Fibroblast of skin of left biceps (primary cell): Measurements from ENCODE around the gene AFF4.
"Not testable (repeated sequence)": the region's sequence is repeated elsewhere in the genome, so short reads cannot be mapped to it uniquely, and the experiment has no call there.

Source experiments
- DNase-seq, 2 experiments: peaks; one replicate each; pipeline ENCODE4 v3.0.0-alpha.2; 2013; ENCODE audit warnings: low read depth in 2 of 2

Gene AFF4

DNA sequence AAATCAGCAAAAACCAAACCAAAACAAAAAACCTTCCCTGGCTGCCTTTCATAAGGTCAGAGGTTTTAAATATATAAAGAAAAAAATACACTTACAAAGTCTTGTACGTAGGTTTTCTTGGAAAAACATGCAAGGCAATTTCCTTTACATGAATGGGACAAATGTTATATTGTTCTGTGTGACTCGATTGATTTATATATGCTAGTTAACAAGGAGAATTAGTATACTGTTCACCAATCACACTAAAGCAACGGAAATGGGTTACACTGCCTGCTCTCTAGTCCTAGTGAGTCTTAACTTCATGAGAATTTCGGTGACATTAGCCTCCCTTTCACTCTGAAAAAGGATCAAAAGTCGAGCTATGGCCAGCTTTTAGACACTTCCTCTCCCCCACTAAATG, 102.7 kb downstream of the AFF4 start:
- no peak for DNase-seq

DNA sequence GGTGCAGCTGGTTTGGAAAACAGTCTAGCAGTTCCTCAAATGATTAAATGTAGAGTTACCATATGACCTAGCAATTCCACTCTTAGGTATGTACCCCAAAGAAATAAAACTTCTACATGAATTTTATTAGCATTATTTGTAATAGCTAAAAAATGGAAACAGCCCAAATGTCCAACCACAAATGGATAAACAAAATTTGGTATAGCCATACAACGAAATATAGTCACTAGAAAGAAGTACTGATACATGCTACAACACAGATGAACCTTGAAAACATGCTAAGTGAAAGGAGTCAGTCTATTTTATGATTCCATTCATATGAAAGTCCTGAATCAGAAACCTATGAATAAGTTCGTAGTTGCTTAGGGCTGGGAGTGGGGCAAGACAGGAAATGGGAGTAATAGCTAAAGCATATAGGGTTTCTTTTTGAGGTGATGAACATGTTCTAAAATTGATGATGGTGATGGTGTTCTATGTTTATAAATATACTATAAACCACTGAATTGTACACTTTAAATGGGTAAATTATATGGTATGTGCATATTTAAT, 103.5 kb downstream of the AFF4 start:
- no peak for DNase-seq

DNA sequence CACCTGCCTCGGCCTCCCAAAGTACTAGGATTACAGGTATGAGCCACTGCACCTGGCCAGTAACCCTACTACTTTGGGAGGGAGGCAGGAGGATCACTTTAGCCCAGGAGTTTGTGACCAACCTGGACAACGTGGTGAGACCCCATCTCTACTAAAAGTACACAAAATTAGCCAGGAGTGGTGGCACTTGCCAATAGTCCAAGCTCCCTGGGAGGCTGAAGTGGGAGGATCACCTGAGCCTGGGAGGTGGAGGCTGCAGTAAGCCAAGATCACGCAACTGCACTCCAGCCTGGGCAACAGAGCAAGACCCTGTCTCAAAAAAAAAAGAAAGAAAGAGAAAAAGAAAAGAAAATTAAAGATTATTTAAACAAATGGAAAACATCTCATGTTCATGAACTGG, 107.4 kb downstream of the AFF4 start:
- no peak for DNase-seq

DNA sequence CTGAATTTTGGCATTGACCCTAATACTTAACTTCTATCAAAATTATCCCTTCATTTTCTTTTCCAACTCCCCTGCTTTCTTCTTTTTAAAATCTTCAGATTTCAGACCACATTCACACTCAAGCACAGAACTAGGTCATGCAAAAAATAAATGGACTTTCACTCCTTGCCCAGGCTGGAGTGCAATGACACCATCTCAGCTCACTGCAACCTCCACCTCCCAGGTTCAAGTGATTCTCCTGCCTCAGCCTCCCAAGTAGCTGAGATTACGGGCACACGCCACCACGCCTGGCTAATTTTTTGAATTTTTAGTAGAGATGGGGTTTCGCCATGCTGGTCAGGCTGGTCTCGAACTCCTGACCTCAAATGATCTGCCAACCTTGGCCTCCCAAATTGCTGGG, 108.4 kb downstream of the AFF4 start:
- DNase-seq: not testable (repeated sequence)

DNA sequence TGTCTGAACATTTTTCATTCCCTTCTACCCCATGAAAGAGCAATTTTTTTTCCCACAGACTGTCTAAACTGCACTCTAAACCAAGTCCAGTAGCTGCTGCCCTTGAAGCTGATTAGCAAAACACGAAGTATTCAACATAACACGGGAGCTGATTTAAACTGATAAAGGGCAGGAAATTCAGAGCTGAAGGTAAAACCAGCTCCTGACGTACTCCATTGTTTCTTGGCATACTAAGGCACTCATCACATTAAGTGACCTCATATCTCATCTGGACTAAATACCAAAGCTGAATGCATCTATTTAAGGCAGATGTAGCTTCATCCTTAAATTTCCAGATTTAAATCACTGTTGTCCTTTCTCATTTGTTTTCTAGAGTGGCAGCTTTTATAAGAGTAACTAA, 109.1 kb downstream of the AFF4 start:
- no peak for DNase-seq

DNA sequence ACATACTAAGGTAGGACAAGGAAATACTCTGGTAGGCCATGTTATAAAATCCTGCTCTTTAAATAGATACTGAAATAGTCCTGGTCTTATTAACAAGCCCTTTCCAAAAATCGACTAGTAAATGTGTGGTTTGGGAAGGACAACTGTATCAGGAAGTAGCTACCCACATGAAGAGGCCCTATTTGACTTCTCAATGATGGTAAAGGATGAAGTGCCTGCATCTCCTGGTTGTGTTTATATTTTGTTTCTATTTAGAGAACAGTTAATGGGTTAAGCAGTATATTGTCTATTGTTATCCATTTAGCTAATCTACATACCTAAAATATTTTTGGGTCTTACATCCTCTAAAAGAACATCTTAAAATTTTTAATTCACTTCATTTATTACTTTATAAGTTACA, 109.6 kb downstream of the AFF4 start:
- DNase-seq: no peak

DNA sequence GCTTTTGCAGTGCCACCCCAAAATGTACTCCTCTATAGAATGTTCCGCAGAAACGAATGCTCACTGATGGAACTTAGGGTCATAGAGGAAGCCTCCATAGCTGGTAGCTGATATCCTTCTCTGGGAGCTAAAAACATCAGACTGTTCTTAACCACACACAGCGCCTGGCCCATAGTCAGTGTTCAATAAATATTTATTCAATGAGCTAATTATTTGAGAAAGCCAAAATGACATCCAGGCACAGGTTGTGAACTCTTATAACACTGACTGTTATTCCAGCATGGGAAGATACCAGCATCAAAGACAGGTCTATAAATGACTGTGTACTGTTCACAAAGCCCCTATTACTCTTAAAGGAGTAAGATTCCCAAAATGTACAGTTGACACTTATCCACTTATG, 110.1 kb downstream of the AFF4 start:
- no peak for DNase-seq

DNA sequence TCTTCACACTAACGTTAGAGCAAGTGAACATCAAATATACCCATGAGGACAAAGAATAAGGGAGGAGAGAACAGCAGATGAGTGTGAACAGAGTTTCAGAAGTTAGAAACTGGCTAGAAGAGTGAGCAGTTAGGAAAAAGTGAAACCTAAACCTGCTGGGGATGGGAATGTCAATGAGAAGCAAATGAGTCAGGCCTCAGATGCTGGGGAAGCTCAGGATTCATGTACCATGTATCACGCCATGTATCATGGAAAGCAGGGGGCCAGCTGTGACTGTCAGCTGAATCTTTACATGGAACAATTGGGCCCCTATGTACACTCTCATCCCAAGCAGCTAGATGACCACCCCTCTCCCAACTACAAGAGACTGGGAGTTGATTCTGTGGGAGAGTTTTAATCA, 113.4 kb downstream of the AFF4 start:
- no peak for DNase-seq

DNA sequence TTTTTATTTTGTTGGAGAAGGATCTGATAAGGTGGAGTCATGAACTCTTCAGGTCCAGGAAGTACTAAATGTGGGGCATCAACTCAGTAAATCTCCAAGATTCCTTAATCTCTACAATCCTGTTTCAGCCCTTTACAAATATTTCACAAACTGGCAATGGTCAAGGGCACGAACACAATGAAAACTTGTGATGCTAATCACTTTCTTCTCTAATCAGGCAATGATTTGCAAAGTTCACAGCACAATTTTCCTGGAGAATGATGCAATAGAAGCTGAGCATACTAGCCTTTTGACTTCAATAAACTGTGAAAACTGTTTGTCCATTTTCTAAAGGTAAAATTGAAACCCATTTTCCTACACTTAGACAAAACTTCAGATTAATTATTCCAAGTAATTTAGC, 114.1 kb downstream of the AFF4 start:
- no peak for DNase-seq

DNA sequence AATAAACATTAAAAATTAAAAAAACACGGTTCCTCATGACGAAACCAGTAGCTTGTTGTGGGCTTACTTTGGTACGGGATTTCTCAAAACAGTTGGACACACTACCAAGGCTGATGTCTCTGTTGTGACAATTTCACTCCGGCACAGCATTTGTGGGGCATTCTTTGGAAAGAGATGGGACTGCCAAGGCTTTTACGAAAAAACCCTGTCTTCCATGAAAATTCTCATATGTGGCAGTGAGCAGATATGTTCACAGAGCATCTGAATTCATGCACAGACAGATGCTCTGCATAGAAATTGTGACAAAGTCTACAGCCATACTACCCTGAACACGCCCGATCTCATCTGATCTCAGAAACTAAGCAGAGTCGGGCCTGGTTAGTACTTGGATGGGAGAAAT, 115.2 kb downstream of the AFF4 start:
- no peak for DNase-seq

DNA sequence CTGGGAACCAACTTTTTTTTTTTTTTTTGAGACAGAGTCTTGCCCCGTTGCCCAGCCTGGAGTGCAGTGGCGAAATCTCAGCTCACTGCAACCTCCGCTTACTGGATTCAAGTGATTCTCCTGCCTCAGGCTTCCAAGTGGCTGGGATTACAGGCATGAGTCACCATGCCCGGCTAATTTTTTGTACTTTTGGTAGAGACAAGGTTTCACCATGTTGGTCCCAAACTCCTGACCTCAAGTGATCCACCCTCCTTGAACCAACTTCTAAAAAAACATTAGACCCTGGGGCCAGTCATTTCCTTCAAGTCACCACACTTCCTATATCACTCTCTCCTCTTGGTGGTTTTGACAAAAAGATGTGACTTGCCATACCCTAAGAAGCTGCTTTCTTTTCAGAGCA, 122.1 kb downstream of the AFF4 start:
- DNase-seq: no peak

DNA sequence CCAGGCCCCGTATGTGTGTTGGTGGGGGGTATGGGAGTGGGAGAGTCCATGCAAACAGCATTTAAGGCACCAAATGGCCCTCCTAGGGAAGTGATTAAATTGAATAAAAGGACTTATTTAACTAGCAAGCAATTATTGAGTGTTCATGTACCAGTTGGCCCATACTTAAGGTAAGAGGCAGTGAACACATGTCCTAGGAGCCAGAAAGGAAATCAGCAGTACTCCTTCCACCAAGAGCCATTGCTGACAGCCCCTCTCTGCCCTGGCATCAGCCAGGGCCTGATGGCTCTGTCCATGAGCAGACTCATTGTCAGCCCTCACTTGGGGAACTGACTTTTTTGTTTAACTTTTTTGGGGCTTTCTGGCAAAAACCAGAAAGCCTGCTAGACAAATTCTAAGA, 122.5 kb downstream of the AFF4 start:
- no peak for DNase-seq

DNA sequence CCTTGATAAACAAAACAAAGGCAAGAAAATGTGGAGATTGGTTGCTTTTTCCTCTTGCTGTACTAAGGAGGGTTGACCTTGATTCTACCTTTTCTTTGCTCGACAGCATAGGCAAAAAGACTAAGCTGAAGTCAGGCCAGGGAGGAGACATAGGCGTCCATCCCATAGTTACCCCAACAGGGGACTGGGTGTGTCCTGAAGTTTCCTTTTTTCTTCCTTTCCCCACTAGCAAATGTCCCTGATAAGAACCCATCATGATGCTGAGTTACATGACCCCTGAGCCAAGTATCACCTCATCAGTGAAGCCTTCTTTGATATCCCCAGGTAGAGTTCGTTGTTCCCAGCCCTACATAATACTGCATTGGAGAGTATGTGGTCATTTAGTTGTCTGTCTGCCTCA, 123.1 kb downstream of the AFF4 start:
- no peak for DNase-seq

DNA sequence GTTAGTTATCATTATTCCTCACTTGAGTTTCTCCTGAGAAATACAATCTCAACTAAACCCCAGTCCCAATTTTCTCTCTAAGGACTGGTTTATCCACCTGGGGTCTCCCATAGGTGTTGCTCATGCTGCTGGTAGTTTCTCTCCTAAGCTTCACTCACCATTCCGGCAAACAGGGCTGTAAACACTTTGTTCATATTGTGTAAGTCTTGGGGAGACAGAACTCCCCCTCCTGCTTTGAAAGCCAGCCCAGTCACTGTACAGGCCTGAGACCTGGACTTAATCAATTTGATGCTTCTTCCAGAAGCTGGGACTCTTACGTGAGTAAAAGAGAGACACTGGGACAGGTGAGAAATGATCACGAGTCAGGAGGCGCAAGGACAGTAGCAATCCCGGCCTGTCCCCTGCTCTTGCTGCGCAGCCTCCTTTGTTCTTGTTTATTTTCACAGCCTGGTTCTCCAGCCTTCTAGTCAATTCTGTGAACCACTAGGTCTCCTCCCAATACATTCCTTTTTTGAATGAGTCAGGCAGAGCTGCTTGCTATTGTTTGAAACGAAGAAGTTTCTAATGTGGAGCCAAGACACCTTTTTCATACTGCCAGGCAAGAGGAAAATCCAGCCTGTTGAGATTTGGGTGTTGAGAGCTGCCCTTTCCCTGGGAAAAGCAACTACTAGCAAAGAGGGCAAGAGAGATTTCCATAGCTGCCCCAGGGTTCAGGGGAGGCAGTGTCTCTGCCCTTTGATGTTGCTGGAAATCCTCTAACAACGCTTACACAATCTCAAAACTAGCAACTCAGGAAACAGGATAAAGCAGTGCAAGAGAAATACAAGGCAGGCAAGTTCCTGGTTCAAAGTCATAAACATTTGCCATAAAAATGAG, 123.8 kb downstream of the AFF4 start:
- DNase-seq: no peak

DNA sequence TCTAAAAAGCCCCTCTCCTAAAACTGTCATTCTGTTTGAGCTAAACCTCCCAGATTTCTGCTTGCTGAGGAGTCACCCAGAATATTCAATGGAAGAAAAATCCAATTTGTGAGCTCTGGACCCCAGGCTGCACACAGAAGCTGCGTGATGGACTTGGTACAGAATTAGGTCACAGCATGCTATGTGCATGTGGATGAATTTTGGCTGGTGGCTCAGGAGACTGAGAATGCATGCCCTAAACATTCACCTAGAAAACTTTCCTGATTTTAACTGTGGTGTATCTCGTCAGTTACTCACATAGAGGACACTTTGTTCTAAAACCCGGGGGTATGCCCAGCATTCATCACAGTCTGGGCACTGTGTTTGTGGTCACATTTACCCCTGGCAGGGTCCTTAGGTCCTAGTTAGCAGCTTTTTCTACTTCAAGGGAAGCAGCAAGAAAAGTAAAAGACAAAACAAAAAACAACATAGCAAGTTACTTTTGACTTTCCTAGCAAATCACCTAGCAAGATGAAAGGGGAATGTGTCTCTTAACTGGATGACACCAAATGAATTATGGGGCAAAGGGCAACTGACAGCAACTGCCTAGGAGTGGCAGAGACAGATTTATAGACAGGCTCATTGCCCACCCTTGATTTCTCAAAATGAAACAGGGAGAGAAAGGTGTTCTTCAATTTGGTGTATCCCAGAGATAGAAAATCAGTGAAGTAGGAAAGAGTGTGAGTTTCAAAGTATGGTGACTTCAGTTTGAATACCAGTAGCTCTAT, 124.7 kb downstream of the AFF4 start:
- no peak for DNase-seq

DNA sequence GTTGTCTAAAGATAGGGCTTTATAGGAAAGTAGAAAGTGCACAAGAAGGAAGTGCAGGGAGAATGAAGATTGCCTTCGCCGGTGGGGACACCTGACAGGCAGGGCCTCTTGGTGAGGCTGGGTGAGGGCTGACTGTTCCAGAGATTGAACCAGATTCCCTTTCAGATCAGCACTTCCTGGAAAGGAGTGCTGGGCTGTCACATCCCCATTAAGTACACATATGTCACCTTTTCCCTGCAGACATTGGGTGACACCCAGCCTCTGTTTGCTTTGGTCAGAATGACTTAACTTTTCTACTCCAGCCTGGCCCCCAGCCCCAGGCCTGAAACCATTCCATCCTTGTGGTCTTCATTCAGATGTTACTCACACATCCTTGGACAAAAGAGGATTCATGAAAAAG, 125.6 kb downstream of the AFF4 start:
- DNase-seq: no peak

DNA sequence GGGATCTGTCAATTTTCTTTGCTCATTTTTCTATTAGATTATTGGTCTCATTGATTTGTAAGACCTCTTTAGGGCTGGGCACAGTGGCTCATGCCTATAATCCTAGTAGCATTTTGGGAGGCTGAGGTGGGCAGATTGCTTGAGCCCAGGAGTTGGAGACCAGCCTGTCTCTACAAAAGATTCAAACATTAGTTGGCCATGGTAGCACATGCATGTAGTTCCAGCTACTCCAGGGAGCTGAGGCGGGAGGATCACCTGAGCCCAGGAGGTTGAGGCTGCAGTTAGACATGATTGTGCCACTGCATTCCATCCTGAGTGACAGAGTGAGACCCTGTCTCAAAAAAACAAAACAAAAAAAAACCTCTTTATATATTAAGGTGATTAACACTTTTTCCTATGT, 126.6 kb downstream of the AFF4 start:
- no peak for DNase-seq

DNA sequence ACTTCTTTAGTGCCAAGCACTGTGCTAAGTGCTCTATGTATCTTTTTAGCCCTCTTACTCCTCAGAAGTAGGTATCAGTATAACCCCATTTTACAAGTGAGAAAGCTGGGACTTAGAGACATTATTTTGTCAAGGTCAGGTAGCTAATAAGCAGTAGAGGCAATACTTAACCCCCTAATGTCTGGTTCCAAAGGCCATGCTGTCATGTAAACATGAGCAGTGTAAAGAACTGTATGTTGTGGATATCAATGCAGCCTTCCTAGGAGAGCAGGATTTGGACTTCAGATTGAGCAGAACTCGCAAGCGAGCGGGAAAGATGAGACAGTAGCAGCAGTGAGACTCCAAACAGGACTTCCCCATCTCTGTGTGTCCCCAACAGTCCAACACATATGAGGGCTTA, 129.4 kb downstream of the AFF4 start:
- no peak for DNase-seq

DNA sequence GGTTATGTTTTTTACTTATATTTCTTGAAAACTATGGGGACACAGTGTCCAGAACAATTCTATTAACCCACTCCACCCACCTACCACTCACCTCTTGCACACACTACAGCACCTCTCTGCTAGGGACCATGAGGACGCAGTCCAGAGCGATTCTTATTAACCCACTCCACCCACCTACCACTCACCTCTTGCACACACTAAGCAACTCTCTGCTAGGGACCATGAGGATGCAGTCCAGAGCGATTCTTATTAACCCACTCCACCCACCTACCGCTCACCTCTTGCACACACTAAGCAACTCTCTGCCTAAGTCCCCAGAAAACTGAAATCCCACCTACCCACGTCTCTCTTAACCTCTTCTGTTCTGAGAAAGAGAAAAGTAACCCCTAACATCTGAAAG, 130.8 kb downstream of the AFF4 start:
- no peak for DNase-seq

DNA sequence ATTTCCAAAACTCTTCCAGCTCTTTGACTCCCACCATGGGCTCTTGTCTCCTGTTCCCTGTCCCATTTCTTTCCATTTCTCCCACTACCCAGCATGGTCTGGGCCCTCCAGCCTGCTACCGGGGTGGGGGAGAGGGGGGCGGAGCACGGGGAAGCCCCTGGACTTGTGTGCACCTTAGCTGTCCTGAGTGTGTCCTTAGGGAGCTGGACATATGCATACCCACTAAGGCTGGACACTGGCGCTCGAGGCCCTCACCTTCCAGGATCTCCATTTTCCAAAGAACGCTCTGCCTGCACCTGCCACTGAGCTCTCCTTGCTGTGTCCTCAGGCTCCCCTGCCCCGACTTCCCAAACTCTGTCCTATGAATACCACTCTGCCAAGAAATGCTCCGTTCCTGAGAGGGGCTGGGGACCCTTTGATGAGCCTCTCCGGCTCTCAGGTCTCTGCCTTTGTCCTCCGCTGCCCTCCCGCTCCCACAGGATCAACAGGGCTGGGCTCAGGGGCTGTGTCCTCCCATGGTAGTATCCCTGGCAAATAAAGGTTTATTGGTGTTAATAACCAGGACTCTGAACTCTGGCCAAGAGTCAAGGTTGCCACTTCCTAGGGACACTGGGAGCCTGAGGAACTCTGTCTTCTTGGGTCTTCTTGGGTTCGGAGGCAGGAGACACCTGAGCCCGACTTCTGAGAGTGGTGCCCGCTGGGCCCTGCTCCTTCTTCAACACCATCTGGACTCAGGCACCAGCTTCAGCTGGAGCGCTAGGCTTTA, 132.2 kb downstream of the AFF4 start:
- DNase-seq: no peak

DNA sequence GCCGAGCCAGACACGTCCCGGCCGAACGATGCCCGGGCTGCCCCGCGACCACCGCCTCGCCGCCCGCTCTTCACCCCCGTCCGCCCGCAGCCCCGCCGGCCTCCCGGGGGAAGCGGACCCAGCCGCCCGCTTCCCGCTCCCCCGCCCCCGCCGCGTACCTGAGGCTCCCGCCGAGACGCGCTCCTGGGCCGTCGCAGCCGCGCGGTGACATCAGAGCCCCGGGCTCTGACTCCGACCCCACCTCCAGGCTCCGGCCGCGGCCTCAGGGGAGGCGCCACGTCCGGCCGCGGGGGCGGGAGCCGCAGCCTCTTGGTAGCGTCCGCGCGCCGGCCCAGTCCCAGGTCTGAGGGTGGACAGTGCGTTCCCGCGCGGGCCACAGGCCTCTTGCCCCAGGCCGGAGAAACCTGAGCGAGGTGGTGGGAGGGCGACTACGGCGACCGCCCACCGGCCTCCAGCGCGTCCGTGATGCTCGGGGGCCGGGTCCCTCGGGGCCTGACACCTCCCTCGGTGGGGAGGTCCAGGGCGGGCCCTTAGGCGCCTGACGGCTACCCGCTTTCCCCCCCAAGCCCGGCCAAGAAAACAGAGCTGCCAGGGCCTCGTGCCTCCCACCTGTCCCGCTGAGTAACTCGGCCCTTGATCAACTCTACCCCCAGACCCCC, 132.9 kb downstream of the AFF4 start, which contains the start of gene SHROOM1:
SHROOM1 (minus strand) TSS at position 212 of the 659 bp plus-strand sequence. CDS start 4,507 bp downstream, outside the sequence.
- DNase-seq: no peak
